ENCODE results near the gene TRPV3.
"Not testable (repeated sequence)": the region's sequence is repeated elsewhere in the genome, so short reads cannot be mapped to it uniquely, and the experiment has no call there.

Gene TRPV3

GRCh38 chr17:3592216-3592860, 34.7 kb upstream of the TRPV3 start:
- Histone ChIP-seq H3K27me3 (ENCODE audit: control insufficient read depth, insufficient read depth, low read length) (no peaks in the 10 kb centered on the region), H3K9me3 (ENCODE audit: control insufficient read depth, insufficient read depth, low read length) (no peaks in the 10 kb centered on the region), H3K4me1 (ENCODE audit: control insufficient read depth, insufficient read depth, low read length) (no peaks in the 10 kb centered on the region), H3K9ac (ENCODE audit: low read depth, low read length) (no peak overlapping the region), H3K36me3 (ENCODE audit: control insufficient read depth, insufficient read depth, low read length) (peaks cover 26% of the 10 kb centered on the region), H3K4me3 (ENCODE audit: low read depth, low read length) (no peak overlapping the region)

DNA sequence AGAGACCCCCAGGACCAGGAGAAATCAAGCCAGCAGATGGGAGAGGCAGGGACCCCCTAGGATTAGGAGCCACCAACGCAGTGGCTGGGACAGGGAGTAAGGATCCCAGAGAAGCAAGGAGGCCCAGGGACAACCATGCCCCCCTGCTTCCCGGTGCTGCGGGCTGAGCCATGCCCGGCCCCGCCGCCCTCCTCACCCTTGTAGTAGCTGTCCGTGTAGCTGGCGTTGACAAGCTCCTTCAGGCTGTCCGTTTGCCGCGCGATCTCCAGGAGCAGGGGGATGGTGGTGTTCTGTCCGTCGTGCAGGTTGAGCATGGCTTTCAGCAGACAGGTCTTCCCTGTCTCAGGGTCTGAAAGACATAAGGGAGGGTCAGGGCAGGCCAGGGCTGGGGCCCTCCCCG, 33.2 kb upstream of the TRPV3 start:
- no peaks in the 10 kb centered on the region for H3K9me3 ChIP-seq (ENCODE audit: control insufficient read depth, insufficient read depth, low read length)
- H3K4me3 ChIP-seq (ENCODE audit: low read depth, low read length): no peak overlapping the region
- no peaks in the 10 kb centered on the region for H3K27me3 ChIP-seq (ENCODE audit: control insufficient read depth, insufficient read depth, low read length)
- no peaks in the 10 kb centered on the region for H3K4me1 ChIP-seq (ENCODE audit: control insufficient read depth, insufficient read depth, low read length)
- no peak overlapping the region for H3K9ac ChIP-seq (ENCODE audit: low read depth, low read length)
- peaks cover 31% of the 10 kb centered on the region for H3K36me3 ChIP-seq (ENCODE audit: control insufficient read depth, insufficient read depth, low read length)

DNA sequence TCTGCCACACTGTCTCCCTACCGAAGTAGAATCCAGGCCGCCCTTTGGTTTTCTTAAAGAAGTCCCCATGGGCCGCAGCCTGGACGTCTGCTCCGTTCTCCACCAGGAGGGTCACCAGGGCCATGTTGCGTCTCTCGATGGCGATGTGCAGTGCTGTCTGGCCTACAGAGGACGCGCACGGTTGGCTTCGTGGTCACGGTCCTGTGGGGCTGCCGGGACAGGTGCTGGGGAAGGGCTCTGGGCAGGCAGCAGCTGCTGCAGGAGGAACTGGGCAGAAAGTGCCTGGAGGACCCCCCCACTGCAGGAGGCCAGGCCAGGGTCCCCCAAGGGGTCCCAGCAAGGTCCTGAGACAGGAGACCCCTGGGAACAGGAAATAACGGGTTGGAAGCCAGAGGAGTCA, 32.6 kb upstream of the TRPV3 start:
- Histone ChIP-seq H3K36me3 (ENCODE audit: control insufficient read depth, insufficient read depth, low read length) (peaks cover 33% of the 10 kb centered on the region), H3K27me3 (ENCODE audit: control insufficient read depth, insufficient read depth, low read length) (no peaks in the 10 kb centered on the region), H3K9me3 (ENCODE audit: control insufficient read depth, insufficient read depth, low read length) (no peaks in the 10 kb centered on the region), H3K9ac (ENCODE audit: low read depth, low read length) (no peak overlapping the region), H3K4me1 (ENCODE audit: control insufficient read depth, insufficient read depth, low read length) (no peaks in the 10 kb centered on the region), H3K4me3 (ENCODE audit: low read depth, low read length) (no peak overlapping the region)

GRCh38 chr17:3589784-3590183, 32.2 kb upstream of the TRPV3 start:
- Histone ChIP-seq H3K27me3 (ENCODE audit: control insufficient read depth, insufficient read depth, low read length) (no peaks in the 10 kb centered on the region), H3K4me1 (ENCODE audit: control insufficient read depth, insufficient read depth, low read length) (no peaks in the 10 kb centered on the region), H3K4me3 (ENCODE audit: low read depth, low read length) (no peak overlapping the region), H3K9ac (ENCODE audit: low read depth, low read length) (no peak overlapping the region), H3K9me3 (ENCODE audit: control insufficient read depth, insufficient read depth, low read length) (no peaks in the 10 kb centered on the region), H3K36me3 (ENCODE audit: control insufficient read depth, insufficient read depth, low read length) (peaks cover 33% of the 10 kb centered on the region)

- Histone ChIP-seq H3K36me3 (ENCODE audit: control insufficient read depth, insufficient read depth, low read length) (peaks cover 24% of the 10 kb centered on the region), H3K9me3 (ENCODE audit: control insufficient read depth, insufficient read depth, low read length) (no peaks in the 10 kb centered on the region), H3K9ac (ENCODE audit: low read depth, low read length) (no peak overlapping the region), H3K27me3 (ENCODE audit: control insufficient read depth, insufficient read depth, low read length) (no peaks in the 10 kb centered on the region), H3K4me1 (ENCODE audit: control insufficient read depth, insufficient read depth, low read length) (no peaks in the 10 kb centered on the region), H3K4me3 (ENCODE audit: low read depth, low read length) (no peak overlapping the region)
Observed at GRCh38 chr17:3585826-3586225, 28.2 kb upstream of the TRPV3 start.

GRCh38 chr17:3583456-3583855, 25.8 kb upstream of the TRPV3 start:
- no peaks in the 10 kb centered on the region for H3K9me3 ChIP-seq (ENCODE audit: control insufficient read depth, insufficient read depth, low read length)
- no peak overlapping the region for H3K9ac ChIP-seq (ENCODE audit: low read depth, low read length)
- H3K27me3 ChIP-seq (ENCODE audit: control insufficient read depth, insufficient read depth, low read length): no peaks in the 10 kb centered on the region
- no peak overlapping the region for H3K4me3 ChIP-seq (ENCODE audit: low read depth, low read length)
- H3K36me3 ChIP-seq (ENCODE audit: control insufficient read depth, insufficient read depth, low read length): peaks cover 7% of the 10 kb centered on the region
- H3K4me1 ChIP-seq (ENCODE audit: control insufficient read depth, insufficient read depth, low read length): no peaks in the 10 kb centered on the region

GRCh38 chr17:3582915-3583314, 25.3 kb upstream of the TRPV3 start:
- no peaks in the 10 kb centered on the region for H3K4me1 ChIP-seq (ENCODE audit: control insufficient read depth, insufficient read depth, low read length)
- no peaks in the 10 kb centered on the region for H3K27me3 ChIP-seq (ENCODE audit: control insufficient read depth, insufficient read depth, low read length)
- H3K4me3 ChIP-seq (ENCODE audit: low read depth, low read length): no peak overlapping the region
- no peak overlapping the region for H3K9ac ChIP-seq (ENCODE audit: low read depth, low read length)
- no peaks in the 10 kb centered on the region for H3K9me3 ChIP-seq (ENCODE audit: control insufficient read depth, insufficient read depth, low read length)
- H3K36me3 ChIP-seq (ENCODE audit: control insufficient read depth, insufficient read depth, low read length): peaks cover 7% of the 10 kb centered on the region

GRCh38 chr17:3578667-3579066, 21.1 kb upstream of the TRPV3 start:
- H3K4me3 ChIP-seq (ENCODE audit: low read depth, low read length); H3K9ac ChIP-seq (ENCODE audit: low read depth, low read length); H3K9me3 ChIP-seq (ENCODE audit: control insufficient read depth, insufficient read depth, low read length); H3K4me1 ChIP-seq (ENCODE audit: control insufficient read depth, insufficient read depth, low read length); H3K27me3 ChIP-seq (ENCODE audit: control insufficient read depth, insufficient read depth, low read length): not testable (repeated sequence)
- peaks cover 13% of the 10 kb centered on the region for H3K36me3 ChIP-seq (ENCODE audit: control insufficient read depth, insufficient read depth, low read length)

GRCh38 chr17:3576970-3577369, 19.4 kb upstream of the TRPV3 start:
- H3K27me3 ChIP-seq (ENCODE audit: control insufficient read depth, insufficient read depth, low read length): no peaks in the 10 kb centered on the region
- peaks cover 16% of the 10 kb centered on the region for H3K36me3 ChIP-seq (ENCODE audit: control insufficient read depth, insufficient read depth, low read length)
- no peak overlapping the region for H3K4me3 ChIP-seq (ENCODE audit: low read depth, low read length)
- H3K4me1 ChIP-seq (ENCODE audit: control insufficient read depth, insufficient read depth, low read length): no peaks in the 10 kb centered on the region
- H3K9me3 ChIP-seq (ENCODE audit: control insufficient read depth, insufficient read depth, low read length): no peaks in the 10 kb centered on the region
- no peak overlapping the region for H3K9ac ChIP-seq (ENCODE audit: low read depth, low read length)

DNA sequence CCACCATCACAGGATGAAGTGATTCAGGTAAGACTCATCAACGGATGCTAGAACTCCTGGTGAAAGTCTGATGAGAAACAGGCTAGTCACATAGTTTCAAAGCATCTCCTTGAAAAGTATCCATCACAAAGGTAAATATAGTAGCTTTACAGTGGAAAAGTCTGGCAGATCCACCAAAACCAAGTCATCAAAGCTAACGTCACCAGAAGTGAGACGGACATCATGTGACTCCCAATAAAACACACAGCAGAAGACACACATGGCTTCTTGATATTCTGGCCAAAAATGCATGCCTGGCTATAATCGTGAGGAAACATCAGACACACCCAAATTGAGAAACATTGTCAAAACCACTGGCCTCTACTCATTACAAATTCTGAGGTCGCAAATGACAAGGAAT, 17.9 kb upstream of the TRPV3 start:
- Histone ChIP-seq H3K4me1 (ENCODE audit: control insufficient read depth, insufficient read depth, low read length) (no peaks in the 10 kb centered on the region), H3K4me3 (ENCODE audit: low read depth, low read length) (no peak overlapping the region), H3K36me3 (ENCODE audit: control insufficient read depth, insufficient read depth, low read length) (peaks cover 22% of the 10 kb centered on the region), H3K9me3 (ENCODE audit: control insufficient read depth, insufficient read depth, low read length) (no peaks in the 10 kb centered on the region), H3K27me3 (ENCODE audit: control insufficient read depth, insufficient read depth, low read length) (no peaks in the 10 kb centered on the region), H3K9ac (ENCODE audit: low read depth, low read length) (no peak overlapping the region)

DNA sequence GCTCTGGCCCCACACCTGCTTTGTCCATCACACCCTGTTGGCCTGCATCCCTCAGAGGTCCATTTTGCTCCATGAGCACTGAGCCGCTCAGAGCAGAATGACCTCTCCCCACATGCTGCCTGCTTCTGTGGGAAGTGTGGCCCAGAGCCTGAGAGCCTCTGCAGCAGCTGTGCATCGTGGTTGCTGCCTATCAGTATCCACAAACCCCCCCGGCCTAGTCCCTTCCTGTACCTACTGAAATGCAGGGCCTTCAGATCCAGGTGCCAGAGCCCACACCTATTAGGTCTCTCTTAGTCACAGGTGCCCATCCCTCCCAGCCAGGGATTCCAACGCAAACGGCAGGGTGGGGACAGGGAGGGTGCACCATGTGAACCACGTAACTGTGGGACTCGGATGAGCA, 16.6 kb upstream of the TRPV3 start:
- Histone ChIP-seq H3K4me1 (ENCODE audit: control insufficient read depth, insufficient read depth, low read length) (no peaks in the 10 kb centered on the region), H3K4me3 (ENCODE audit: low read depth, low read length) (no peak overlapping the region), H3K27me3 (ENCODE audit: control insufficient read depth, insufficient read depth, low read length) (no peaks in the 10 kb centered on the region), H3K9ac (ENCODE audit: low read depth, low read length) (no peak overlapping the region), H3K9me3 (ENCODE audit: control insufficient read depth, insufficient read depth, low read length) (no peaks in the 10 kb centered on the region), H3K36me3 (ENCODE audit: control insufficient read depth, insufficient read depth, low read length) (peaks cover 22% of the 10 kb centered on the region)

DNA sequence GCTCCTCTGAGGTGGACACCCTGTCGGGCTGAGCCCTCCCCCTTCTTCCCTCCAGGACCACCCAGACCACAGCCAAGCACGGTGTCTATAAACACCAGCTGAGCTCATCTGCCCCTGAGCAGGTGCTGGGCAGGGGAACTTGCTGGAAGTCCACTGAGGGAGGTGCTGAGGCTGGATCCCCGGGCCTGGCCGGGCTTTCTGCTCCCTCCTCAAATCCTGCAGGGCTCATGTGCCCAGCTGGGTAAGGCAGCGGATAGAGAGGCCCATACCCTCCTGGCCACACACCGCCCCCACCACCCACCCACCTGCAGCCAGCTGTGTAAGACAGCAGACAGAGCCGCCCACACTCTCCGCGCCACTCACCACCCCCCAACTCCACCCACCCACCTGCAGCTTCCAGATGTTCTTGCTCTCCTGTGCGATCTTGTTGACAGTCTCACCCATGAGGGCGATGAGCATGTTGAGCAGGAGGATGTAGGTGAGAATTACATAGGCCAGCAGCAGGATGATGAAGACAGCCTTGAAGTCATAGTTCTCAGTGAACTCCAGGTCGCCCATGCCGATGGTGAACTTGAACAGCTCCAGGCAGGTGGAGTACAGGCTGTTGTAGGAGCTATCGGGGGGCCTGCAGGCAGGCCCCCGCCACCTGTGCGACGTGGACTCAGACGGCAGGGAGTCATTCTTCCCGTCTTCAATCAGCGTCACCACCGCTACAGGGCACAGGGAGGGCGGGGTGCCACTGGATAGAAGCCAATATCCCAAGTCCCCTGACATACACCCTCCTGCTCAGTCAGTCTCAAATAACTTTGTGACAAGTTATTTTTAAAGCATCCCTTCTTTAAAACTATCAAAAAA, 15.9 kb upstream of the TRPV3 start:
- no peaks in the 10 kb centered on the region for H3K9me3 ChIP-seq (ENCODE audit: control insufficient read depth, insufficient read depth, low read length)
- H3K4me3 ChIP-seq (ENCODE audit: low read depth, low read length): no peak overlapping the region
- no peaks in the 10 kb centered on the region for H3K27me3 ChIP-seq (ENCODE audit: control insufficient read depth, insufficient read depth, low read length)
- no peaks in the 10 kb centered on the region for H3K4me1 ChIP-seq (ENCODE audit: control insufficient read depth, insufficient read depth, low read length)
- peaks cover 22% of the 10 kb centered on the region for H3K36me3 ChIP-seq (ENCODE audit: control insufficient read depth, insufficient read depth, low read length)
- H3K9ac ChIP-seq (ENCODE audit: low read depth, low read length): no peak overlapping the region
